Calu3 (cell line): ENCODE results near the gene TNIP2. TPM values are rescaled to one million over a fixed set of nuclear protein-coding genes. Genes with fewer than 3 reads are reported as not detected.
"Not testable (repeated sequence)": the region's sequence is repeated elsewhere in the genome, so short reads cannot be mapped to it uniquely, and the experiment has no call there.

ENCODE experiments used
- BruUV-seq: library from RNA; stranded (reverse); fragments of 400-500 nt; replicated peaks from 2 replicates; lab custom pipeline; 2021; lab: Mats Ljungman, UMichigan
- CTCF ChIA-PET: fragments of 300-600 bp; sonication (Branson Sonifier 250); formaldehyde crosslinking; loops from one replicate; lab custom pipeline; 2022; ENCODE audit warnings: antibody characterized with exemption; lab: Charles Lee
- DNase-seq: peaks from one replicate; pipeline ENCODE4 v3.0.0; 2022
- H3K27ac Mint-ChIP-seq: one replicate; pipeline ENCODE4 v1.8.0; 2022; ENCODE audit warnings: mixed read lengths; ENCODE audit not compliant: unreplicated experiment
- H3K27me3 Mint-ChIP-seq: one replicate; pipeline ENCODE4 v1.8.0; 2022; ENCODE audit warnings: mixed read lengths; ENCODE audit not compliant: unreplicated experiment
- H3K36me3 Mint-ChIP-seq: one replicate; pipeline ENCODE4 v1.8.0; 2022; ENCODE audit warnings: mild to moderate bottlenecking, moderate library complexity, mixed read lengths; ENCODE audit not compliant: insufficient read depth, unreplicated experiment
- H3K4me1 Mint-ChIP-seq: one replicate; pipeline ENCODE4 v1.8.0; 2022; ENCODE audit warnings: mild to moderate bottlenecking, low read depth, mixed read lengths; ENCODE audit not compliant: unreplicated experiment
- H3K4me3 Mint-ChIP-seq: one replicate; pipeline ENCODE4 v1.8.0; 2022; ENCODE audit warnings: mild to moderate bottlenecking, low read depth, moderate library complexity, mixed read lengths; ENCODE audit not compliant: unreplicated experiment
- H3K9me3 Mint-ChIP-seq: one replicate; pipeline ENCODE4 v1.8.0; 2022; ENCODE audit warnings: low read depth, mixed read lengths; ENCODE audit not compliant: unreplicated experiment
- intact Hi-C: fragments of 100-400 bp; cut with micrococcal nuclease; formaldehyde crosslinking; loops from one replicate; pipeline ENCODE4 v1.10.0; 2022; ENCODE audit not compliant: unreplicated experiment
- total RNA-seq: library from RNA; stranded (reverse); gene quantifications from 2 replicates; pipeline ENCODE4 v1.2.3, GENCODE V29; 2022
- TF ChIP-seq, protein P1 (sequence below): fragments of 200-600 bp; IDR thresholded peaks from one replicate; pipeline ENCODE4 v1.8.0; 2022; ENCODE audit warnings: antibody characterized with exemption; ENCODE audit not compliant: unreplicated experiment

Gene TNIP2
- total RNA-seq, 1 experiment from 2014 or later, result 18.7 TPM

DNA sequence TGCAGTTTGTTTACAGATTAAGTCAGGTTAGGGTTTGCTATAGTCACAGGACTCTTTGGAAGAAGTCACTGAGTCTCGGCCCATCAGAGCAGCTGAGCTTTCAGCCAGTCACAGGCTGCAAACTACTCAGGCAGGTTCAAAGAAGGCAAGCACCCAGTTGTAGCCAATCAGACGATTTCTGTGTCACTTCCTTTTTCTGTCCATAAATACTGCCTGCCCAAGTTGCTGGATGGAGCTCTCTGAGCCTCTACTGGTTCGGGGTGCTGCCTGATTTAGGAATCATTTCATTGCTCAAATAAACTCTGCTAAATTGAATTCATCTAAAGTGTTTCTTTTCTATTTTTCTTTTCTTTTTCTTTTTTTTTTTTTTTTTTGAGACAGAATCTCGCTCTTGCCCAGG is 29.5 kb upstream of the TNIP2 start:
- Mint-ChIP-seq H3K4me1 (no peaks in the 10 kb centered on the region), H3K9me3 (no peaks in the 10 kb centered on the region), H3K27me3 (peaks cover 12% of the 10 kb centered on the region), H3K4me3 (no peak overlapping the region), H3K27ac (no peak overlapping the region), H3K36me3 (no peaks in the 10 kb centered on the region)
- intact Hi-C loops, result no loop called here
- no peak for DNase-seq
- CTCF ChIA-PET, result interaction anchor here (0.7 kb wide), 1 partner anchor 29 kb away, joined by 7 read pairs; no protein-coding TSS in a partner anchor
- no TSS peak for BruUV-seq
- TF ChIP-seq, protein P1, sequence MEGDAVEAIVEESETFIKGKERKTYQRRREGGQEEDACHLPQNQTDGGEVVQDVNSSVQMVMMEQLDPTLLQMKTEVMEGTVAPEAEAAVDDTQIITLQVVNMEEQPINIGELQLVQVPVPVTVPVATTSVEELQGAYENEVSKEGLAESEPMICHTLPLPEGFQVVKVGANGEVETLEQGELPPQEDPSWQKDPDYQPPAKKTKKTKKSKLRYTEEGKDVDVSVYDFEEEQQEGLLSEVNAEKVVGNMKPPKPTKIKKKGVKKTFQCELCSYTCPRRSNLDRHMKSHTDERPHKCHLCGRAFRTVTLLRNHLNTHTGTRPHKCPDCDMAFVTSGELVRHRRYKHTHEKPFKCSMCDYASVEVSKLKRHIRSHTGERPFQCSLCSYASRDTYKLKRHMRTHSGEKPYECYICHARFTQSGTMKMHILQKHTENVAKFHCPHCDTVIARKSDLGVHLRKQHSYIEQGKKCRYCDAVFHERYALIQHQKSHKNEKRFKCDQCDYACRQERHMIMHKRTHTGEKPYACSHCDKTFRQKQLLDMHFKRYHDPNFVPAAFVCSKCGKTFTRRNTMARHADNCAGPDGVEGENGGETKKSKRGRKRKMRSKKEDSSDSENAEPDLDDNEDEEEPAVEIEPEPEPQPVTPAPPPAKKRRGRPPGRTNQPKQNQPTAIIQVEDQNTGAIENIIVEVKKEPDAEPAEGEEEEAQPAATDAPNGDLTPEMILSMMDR, result no peak

DNA sequence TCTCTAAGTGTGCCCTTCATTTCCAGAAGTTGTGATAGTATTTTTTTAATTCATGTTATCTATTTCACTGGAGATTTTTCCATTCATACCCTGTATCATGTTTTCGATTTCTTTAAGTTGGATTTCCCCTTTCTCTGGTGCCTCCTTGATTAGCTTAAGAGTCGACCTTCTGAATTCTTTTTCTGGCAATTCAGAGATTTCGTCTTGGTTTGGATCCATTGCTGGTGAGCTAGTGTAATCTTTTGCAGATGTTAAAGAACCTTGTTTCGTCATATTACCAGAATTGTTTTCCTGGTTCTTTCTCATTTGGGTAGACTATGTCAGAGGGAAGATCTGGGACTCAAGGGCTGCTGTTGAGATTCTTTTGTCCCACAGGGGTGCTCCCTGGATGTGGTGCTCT is 27.7 kb upstream of the TNIP2 start:
- H3K27me3 Mint-ChIP-seq, result peaks cover 12% of the 10 kb centered on the region
- no peaks in the 10 kb centered on the region for H3K9me3 Mint-ChIP-seq
- no peaks in the 10 kb centered on the region for H3K36me3 Mint-ChIP-seq
- H3K4me3 Mint-ChIP-seq, result no peak overlapping the region
- H3K4me1 Mint-ChIP-seq, result no peaks in the 10 kb centered on the region
- intact Hi-C loops, result no loop called here
- H3K27ac Mint-ChIP-seq, result no peak overlapping the region
- CTCF ChIA-PET, result interaction anchor here (0.6 kb wide), 1 partner anchor 19 kb away, joined by 3 read pairs; no protein-coding TSS in a partner anchor
- DNase-seq, result no peak
- no TSS peak for BruUV-seq
- TF ChIP-seq, protein P1, result no peak

DNA sequence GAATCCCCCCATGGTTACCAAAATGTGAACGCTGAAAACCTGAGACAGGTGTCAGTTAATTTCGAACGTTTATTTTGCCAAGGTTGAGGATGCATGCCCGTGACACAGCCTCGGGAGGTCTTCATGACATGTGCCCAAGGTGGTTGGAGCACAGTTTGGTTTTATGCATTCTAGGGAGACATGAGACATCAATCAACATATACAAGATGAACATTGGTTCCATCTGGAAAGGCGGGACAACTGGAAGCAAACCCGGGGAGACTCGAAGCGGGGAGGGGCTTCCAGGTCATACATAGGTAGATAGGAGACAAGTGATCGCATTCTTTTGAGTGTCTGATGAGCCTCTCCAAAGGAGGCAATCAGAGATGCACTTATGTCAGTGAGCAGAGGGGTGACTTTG is 25.8 kb upstream of the TNIP2 start:
- DNase-seq, result no peak
- H3K4me3 Mint-ChIP-seq, result no peak overlapping the region
- H3K36me3 Mint-ChIP-seq, result no peaks in the 10 kb centered on the region
- intact Hi-C loops, result no loop called here
- CTCF ChIA-PET, result no interaction called here
- no peak overlapping the region for H3K27ac Mint-ChIP-seq
- BruUV-seq, result no TSS peak
- H3K9me3 Mint-ChIP-seq, result no peaks in the 10 kb centered on the region
- H3K4me1 Mint-ChIP-seq, result no peaks in the 10 kb centered on the region
- TF ChIP-seq, protein P1, result no peak
- H3K27me3 Mint-ChIP-seq, result peaks cover 12% of the 10 kb centered on the region

DNA sequence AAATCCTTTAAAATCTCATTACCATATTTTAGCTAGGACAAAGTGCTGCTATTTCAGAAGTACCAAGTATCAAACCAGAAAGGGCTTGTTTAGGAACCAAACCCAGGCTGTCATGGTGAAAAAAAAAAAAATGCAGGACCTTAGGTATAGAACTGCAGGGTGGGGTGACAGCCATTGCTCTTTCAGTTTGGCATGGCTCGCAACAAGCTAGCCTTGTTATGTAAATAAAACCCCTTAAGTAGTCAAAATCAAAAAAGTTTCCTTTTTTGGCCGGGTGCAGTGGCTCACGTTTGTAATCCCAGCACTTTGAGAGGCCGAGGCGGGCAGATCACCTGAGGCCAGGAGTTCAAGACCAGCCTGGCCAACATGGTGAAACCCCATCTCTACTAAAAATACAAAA is 24.5 kb upstream of the TNIP2 start:
- intact Hi-C loops, H3K36me3 Mint-ChIP-seq, H3K4me3 Mint-ChIP-seq, BruUV-seq, H3K9me3 Mint-ChIP-seq, H3K27ac Mint-ChIP-seq, H3K4me1 Mint-ChIP-seq, DNase-seq, CTCF ChIA-PET: not testable (repeated sequence)
- H3K27me3 Mint-ChIP-seq, result peaks cover 12% of the 10 kb centered on the region

DNA sequence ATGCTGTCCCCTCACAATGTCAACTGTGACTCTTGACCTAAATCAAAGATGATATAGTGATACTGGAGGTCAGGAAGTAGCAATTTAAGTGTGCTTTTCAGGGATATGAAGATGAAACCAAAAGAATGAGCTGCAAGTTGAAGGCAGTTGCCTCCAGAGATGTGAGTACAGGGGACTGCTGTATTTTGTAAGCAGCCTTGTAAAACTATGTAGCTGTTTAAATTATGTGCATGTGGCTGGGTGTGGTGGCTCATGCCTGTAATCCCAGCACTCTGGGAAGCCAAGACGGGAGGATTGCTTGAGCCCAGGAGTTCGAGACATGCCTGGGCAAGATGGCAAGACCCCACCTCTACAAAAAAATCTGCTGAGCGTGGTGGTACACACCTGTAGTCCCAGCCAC is 15.1 kb upstream of the TNIP2 start:
- intact Hi-C loops, result no loop called here
- Mint-ChIP-seq H3K9me3 (no peaks in the 10 kb centered on the region), H3K27ac (no peak overlapping the region), H3K4me3 (no peak overlapping the region), H3K27me3 (peaks cover 3% of the 10 kb centered on the region), H3K36me3 (no peaks in the 10 kb centered on the region), H3K4me1 (no peaks in the 10 kb centered on the region)
- BruUV-seq, result no TSS peak
- TF ChIP-seq, protein P1, result no peak
- CTCF ChIA-PET, result no interaction called here
- no peak for DNase-seq
